Measurements from ENCODE around the gene CNMD.

DNA sequence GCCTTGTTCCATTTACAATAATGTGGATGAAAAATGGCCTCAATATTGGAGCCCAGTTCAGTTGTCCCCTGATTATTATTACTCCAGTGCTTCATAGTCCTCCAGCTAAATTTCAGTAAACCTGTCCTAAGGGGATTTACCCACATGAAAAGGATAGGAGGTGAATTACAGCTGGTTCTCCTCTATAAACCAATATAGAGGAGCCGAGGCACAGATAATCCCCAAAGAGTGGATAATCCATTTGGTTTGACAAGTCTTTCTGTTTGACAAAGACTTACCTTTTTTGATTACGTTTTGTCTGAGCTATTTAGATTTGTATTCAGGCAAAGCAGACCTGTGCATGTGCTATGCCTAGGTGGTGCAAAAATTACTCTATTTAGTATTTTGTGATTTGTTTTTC is 2.7 kb downstream of the CNMD start:
- TF ChIP-seq, protein P1, sequence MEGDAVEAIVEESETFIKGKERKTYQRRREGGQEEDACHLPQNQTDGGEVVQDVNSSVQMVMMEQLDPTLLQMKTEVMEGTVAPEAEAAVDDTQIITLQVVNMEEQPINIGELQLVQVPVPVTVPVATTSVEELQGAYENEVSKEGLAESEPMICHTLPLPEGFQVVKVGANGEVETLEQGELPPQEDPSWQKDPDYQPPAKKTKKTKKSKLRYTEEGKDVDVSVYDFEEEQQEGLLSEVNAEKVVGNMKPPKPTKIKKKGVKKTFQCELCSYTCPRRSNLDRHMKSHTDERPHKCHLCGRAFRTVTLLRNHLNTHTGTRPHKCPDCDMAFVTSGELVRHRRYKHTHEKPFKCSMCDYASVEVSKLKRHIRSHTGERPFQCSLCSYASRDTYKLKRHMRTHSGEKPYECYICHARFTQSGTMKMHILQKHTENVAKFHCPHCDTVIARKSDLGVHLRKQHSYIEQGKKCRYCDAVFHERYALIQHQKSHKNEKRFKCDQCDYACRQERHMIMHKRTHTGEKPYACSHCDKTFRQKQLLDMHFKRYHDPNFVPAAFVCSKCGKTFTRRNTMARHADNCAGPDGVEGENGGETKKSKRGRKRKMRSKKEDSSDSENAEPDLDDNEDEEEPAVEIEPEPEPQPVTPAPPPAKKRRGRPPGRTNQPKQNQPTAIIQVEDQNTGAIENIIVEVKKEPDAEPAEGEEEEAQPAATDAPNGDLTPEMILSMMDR (conservative IDR thresholded peaks at IDR 0.05; ENCODE audit: low read depth, low read length): no peak
- no peak for TF ChIP-seq RCOR1 (IDR thresholded peaks at IDR 0.05; ENCODE audit: insufficient replicate concordance, low read length)
- TF ChIP-seq POLR2A (IDR thresholded peaks at IDR 0.05; ENCODE audit: low read depth, low read length): no peak
- TF ChIP-seq, protein P2, sequence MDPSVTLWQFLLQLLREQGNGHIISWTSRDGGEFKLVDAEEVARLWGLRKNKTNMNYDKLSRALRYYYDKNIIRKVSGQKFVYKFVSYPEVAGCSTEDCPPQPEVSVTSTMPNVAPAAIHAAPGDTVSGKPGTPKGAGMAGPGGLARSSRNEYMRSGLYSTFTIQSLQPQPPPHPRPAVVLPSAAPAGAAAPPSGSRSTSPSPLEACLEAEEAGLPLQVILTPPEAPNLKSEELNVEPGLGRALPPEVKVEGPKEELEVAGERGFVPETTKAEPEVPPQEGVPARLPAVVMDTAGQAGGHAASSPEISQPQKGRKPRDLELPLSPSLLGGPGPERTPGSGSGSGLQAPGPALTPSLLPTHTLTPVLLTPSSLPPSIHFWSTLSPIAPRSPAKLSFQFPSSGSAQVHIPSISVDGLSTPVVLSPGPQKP (IDR thresholded peaks at IDR 0.05; ENCODE audit: borderline replicate concordance, low read depth, low read length): no peak
- TF ChIP-seq, protein P3, sequence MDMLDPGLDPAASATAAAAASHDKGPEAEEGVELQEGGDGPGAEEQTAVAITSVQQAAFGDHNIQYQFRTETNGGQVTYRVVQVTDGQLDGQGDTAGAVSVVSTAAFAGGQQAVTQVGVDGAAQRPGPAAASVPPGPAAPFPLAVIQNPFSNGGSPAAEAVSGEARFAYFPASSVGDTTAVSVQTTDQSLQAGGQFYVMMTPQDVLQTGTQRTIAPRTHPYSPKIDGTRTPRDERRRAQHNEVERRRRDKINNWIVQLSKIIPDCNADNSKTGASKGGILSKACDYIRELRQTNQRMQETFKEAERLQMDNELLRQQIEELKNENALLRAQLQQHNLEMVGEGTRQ (IDR thresholded peaks at IDR 0.05; ENCODE audit: low read depth, low read length): no peak
- no peak for TF ChIP-seq SMC3 (IDR thresholded peaks at IDR 0.05; ENCODE audit: low read depth, low read length)
- no peak for TF ChIP-seq BHLHE40 (IDR thresholded peaks at IDR 0.05; ENCODE audit: low read depth, low read length)
- no peak for TF ChIP-seq NFE2L2 (IDR thresholded peaks at IDR 0.05; ENCODE audit: low read depth, low read length)
